NCI-H1105 (cell line): ENCODE measurements around the gene ADCK2.
"Not testable (repeated sequence)": the region's sequence is repeated elsewhere in the genome, so short reads cannot be mapped to it uniquely, and the experiment has no call there.

ENCODE experiments used
- DNase-seq: peaks from one replicate; lab custom pipeline; 2025; lab: John Stamatoyannopoulos, UW

The ADCK2 gene

DNA sequence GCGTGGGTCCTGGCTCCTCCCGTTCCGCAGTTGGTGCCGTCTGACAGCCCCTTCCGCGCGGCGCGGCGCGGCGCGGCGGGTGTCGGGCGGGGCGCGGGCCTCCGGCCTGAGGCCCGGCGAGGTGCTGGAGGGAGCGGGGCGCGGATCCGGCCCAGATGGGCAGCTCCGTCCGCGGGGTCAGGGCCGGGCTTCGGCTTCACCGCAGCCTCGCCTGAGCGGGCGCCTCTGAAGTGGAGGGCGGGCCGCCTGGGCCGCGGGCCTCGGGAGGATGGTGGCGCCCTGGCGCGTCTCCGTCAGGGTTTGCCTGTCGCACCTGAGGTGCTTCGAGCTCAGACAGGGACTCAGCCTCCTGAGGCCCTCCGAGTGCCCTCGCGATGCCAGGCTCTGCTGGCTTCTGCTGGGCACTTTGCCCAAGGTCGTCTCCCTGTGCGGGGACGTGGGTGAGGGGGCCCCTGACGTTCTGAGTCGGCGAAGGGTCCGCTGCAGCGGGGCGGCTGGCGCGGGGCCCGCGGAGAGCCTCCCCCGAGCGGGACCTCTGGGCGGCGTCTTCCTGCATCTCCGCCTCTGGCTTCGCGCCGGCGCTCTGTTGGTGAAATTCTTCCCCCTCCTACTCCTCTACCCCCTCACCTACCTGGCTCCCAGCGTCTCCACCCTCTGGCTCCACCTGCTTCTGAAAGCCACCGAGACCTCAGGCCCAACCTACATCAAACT lies 473 bp downstream of the ADCK2 start:
- peak; percentile 61 for DNase-seq

DNA sequence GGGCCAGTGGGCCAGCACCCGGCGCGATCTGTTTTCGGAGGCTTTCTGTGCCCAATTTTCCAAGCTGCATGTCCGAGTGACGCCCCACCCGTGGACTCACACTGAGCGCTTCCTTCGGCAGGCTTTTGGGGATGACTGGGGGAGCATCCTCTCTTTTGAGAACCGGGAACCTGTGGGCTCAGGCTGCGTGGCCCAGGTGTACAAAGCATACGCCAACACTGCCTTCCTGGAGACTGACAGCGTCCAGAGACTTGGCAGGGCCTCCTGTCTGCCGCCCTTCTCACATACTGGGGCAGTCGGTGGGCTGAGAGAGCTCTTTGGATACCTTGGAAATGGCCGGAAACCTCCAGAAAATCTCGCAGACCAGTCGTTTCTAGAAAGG lies 1.0 kb downstream of the ADCK2 start:
- no peak for DNase-seq

DNA sequence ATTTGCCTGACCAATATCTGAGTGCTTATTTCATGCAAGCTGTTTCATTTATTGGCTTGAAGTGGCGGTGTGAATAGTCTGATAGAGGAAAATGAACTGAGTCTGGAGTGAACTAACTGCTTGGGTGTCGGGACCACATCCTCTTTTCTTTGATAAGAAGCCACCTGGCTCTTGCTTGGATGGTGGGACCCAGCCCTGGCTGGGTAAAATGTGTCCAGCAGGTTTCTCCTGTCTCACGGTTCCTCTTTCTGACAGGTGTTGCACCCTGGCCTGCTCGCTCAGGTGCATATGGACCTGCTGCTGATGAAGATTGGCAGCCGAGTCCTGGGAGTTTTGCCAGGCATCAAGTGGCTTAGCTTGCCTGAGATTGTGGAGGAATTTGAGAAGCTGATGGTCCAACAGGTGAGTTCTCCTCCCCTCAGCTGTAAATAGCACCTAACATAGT lies 1.6 kb downstream of the ADCK2 start:
- DNase-seq, result peak; percentile 20

DNA sequence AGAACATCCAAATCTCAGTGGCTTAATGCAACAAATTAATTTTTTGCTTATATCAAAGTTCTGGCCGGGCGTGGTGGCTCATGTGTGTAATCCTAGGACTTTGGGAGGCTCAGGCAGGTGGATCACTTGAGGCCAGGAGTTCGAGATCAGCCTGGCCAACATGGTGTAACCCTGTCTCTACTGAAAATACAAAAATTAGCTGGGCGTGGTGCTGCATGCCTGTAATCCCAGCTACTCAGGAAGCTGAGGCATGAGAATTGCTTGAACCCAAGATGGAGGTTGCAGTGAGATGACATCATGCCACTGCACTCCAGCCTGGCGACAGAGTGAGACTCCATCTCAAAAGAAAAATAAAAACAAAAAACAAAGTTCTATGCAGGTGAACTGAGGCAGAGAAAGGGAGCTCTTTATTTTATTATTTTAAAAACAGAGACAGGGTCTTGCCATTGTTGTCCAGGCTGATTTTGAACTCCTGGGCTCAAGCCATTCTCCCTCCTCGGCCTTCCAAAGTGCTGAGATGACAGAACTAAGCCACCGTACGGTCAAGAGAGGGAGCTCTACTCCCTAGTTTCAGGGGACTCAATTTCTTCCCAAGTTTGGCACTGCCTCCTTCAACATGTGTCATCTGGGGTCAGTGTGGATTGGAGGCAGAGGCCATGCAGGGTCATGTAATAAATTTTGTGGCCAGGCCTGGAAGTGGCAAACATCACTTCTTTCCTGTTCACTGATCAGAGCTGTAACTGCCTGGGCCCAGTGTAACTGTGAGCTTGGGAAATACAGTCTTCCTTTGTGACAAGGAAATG lies 2.4 kb downstream of the ADCK2 start:
- no peak for DNase-seq

DNA sequence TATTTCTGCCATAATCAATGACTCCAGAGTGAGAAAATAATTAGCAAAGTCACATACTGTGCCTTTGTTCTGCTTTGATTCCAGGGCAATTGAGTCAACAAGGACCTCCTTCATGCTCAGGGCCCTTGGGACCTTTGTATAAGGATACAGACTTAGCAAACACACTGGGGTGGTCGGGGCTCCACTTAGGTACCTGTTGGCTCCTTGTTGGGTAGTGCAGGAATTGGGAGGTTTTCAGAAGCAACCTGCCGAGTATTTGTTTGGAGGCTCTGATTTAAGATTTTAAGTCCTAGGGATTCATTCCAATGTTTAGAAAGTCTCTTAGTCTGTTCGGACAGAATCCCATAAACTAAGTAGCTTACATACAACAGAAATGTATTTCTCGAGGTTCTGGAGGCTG lies 3.0 kb downstream of the ADCK2 start:
- DNase-seq, result no peak

DNA sequence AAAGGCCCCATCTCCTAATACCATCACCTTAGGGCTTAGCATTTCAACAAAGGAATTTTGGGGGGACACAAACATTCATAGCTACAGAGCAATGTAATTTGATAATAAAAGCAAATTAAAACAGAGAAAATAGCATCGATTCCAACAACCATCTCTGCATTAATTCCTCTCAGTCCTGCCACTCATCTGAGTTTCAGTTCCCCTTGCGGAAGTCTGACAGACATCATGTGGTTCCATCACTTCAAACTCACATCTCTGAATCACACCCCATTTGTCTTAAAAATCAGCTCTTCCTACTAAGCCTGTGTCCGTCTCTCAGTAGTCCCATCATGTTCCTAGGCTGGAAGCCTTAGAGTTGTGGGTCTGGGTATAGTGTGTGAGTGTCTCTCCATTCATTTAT lies 3.6 kb downstream of the ADCK2 start:
- no peak for DNase-seq

DNA sequence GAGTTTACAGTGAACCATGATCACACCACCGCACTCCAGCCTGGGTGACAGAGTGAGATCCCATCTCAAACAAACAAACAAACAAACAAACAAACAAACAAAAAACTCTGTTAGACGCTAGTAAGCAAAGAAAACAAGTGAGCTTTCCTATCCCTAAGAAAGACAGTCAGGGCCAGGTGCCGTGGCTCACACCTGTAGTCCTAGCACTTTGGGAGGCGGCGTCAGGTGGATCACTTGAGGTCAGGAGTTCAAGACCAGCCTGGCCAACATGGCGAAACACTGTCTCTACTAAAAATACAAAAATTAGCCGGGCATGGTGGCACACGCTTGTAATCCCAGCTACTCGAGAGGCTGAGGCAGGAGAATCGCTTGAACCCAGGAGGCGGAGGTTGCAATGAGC lies 4.2 kb downstream of the ADCK2 start:
- DNase-seq, result not testable (repeated sequence)

DNA sequence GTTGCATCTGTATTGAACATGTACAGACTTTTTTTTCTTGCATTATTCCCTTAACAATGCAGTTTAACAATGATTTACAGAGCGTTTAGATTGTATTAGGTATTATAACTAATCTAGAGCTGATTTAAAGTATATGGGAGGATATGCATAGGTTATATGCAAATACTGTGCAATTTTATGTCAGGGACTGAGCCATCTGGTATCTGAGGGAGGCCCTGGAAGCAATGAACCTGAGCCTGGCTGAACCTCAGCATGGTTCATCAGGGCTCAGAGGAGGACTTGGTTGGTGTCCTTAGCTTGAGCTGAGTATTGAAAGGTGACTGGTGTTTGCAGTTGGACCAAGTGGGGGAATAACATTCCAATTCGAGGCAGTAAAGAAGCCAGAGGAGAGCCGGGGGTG lies 4.8 kb downstream of the ADCK2 start:
- no peak for DNase-seq

DNA sequence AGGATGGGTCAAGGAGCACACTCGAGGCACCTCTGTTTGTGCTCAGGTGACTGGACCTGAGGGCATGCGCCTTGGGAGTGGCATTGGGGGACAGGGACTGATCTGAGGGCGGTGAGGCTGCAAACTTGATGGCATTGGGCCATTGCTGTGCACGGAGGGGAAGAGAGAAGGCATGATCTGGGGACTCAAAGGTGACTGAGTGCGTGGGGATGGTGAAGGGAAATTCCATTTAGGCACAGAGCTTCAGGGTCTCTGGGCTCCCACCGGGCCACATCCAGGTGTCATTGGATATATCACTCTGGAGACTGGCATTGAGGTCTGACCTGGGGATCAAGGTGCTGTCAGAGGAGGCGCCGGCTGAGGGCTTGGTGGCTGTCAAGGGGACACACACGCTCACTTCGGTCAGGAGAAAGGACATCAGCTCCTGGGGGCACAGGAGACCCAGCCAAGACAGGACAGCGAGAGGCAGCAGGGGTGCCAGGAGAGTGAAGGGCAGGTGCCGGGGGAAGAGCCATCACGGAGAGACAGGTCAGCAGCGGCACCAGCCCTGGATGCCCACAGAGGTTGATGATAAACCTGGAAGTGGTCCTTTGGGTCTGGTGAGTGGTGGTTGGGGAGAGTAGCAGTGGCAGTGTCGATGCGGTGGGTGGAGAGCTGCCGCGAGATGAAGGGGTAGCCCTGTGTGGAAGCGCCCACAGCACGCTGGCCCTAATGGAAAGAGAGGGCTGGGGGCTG lies 5.5 kb downstream of the ADCK2 start:
- DNase-seq, result no peak

DNA sequence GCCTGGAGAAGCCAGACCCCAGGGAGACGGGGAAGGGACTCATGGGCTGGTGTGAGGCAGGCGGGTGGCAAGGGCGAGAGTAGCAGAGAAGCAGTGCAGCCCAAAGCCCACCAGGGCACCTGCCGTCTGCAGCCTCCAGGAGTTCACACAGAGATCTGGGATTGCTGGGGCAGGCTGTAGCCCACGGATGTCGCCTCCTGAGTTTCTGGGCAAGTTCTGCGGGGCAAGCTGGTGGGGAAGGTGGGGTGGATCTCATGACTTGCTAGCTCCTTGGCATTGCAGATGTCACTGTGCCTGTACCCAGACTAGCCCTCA lies 6.0 kb downstream of the ADCK2 start:
- no peak for DNase-seq

DNA sequence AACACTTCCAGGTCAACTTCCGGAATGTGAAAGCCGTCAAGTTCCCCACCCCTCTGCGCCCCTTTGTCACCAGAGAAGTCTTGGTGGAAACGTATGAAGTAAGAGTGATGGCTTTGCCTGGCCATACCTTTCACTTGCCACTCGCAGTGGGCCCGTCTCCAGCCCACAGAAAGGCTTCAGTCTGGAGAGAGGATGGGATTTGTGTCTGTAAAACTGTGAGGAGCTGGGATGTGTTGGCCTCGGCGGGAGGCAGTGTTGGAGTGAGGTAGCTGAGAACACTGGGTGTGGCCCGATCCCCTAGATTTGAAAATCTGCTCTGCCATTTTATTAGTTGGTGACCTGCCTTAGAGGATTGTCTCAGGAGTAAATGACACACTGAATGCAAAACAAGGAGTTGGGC lies 6.4 kb downstream of the ADCK2 start:
- no peak for DNase-seq

DNA sequence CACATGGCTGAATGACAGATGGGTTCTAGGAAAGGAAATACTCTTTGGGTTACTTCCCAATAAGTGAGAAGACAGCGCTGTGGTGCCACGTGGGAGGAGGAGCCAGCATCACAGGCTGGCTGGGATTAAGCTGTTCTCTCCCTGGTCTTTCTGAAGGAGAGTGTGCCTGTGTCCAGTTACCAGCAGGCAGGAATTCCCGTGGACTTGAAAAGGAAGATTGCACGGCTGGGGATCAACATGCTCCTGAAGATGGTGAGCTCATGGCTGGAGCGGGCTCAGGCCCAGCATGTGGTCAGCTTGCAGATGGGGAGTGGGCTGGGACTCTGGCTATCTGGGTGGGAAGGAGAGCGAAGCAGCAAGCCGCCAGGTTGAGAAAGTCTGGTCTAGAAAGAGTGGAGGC lies 8.1 kb downstream of the ADCK2 start:
- no peak for DNase-seq

DNA sequence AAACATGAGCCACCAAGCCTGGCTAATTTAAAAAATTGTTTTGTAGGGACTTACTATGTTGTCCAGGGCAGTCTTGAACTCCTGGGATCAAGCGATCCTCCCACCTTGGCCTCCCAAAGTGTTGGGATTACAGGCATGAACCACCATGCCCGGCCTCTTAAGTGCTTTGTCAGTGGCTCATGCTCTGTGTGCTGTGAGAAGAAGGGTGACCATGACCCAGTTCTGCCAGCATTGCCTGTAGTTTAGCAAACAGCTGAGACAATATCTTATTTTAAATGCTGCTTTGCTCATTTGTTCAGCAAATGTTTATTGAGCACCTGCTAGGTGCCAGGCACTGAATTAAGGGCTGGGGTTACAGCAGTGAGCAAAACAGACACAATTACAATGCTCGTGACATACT lies 9.0 kb downstream of the ADCK2 start:
- no peak for DNase-seq

DNA sequence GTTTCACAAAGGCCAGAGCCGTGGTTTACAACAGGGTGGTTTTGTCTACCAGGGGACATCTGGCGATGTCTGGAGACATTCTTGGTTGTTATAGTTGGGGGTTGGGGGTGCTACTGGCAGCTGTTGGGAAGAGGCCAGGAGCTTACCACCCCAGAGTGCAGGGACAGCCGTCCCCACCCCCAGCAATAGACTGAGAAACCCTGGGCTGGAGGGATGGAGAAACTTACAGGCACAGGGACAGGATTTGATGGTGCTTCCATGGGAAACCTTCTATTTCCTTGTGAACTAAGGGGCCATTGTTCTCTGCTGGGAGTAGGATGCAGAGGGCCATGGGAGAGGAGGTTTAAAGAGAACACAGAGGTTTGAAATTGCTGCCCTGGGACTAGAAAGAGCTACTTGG lies 10.9 kb downstream of the ADCK2 start:
- DNase-seq, result no peak

DNA sequence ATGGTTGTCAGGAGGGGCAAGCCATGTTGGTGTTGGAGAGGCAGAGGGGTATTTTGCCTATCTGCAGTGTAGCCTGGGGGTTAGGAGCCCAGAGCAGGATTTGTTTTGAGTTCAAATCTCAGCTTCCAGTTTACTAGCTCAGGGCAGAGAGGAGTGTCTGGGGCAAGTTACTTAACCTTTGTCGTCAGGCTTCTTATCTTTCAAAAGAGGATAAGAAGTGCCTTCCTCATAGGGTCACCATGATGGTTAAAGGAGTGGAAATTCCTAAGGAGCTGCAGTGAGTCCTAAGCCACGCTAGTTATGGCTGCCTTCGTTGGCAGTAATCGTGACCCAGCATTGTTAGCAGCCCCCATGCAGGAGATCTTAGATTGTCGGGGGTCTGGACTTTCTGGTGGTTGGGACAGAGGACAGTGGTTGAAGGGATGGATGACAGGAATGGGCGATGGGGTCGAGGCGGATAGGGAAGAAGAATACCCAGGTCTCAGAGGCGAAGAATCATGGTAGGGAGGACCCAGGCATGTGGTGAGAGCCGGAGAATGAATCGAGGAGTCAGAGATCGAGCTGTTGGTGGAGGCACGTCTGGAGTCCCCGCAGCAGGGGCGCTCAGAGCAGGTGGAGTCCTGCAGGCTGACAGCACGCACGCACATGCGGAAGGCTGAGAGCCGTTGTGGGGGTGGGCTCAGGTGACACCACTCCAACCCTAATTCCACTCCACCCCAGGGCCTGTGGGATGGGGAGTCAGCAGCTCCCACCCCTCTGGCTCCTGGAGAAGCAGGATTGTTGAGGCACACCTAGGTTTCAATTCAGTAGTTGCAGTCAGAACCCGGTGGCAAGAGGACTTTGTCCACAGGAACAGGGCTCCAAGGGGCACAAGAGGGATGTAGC lies 11.6 kb downstream of the ADCK2 start:
- no peak for DNase-seq

DNA sequence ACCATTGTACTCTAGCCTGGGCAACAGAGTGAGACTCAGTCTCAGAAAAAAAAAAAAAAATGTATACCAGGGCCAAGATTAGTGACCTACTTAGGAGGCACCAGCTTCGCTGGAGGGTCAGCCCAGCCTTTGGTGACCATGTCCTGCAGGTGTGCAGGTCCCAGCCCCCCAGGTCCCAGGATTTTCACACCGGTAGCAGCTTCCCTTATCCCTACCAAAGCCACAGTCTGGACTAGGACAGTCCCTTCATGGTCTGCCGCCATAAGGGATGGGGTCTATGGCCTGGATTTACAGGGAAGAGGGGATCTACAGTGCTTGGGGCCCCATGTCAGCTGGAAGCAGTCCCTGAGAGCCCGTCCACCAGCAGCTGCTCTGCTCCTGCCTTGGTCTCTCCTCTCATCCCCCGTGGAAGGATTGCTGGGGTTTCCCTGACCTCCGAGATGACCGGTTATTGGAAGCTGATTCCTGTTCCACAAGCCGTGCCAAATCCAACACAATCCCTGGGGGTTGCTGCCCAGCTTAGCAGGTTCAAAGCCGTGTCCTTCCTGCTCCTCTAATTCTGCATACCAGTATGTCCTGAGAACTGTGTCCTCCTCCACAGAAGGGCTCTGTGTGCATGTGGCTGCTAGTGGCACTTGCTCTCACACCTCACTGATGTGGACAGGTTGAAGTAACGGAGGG lies 12.8 kb downstream of the ADCK2 start:
- no peak for DNase-seq

DNA sequence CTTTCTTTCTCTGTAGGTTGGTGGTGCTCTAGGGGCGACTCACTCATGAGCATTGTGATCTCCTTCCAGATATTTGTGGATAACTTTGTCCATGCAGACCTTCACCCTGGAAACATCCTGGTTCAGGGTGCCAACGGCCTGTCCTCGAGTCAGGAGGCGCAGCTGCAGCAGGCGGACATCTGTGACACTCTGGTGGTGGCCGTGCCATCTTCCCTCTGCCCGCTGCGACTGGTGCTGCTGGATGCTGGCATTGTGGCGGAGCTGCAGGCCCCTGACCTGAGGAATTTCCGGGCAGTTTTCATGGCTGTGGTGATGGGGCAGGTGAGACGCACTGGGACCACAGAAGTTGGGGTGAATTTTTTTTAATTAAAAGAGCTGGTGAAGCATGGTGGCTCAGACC lies 14.2 kb downstream of the ADCK2 start:
- DNase-seq, result no peak

DNA sequence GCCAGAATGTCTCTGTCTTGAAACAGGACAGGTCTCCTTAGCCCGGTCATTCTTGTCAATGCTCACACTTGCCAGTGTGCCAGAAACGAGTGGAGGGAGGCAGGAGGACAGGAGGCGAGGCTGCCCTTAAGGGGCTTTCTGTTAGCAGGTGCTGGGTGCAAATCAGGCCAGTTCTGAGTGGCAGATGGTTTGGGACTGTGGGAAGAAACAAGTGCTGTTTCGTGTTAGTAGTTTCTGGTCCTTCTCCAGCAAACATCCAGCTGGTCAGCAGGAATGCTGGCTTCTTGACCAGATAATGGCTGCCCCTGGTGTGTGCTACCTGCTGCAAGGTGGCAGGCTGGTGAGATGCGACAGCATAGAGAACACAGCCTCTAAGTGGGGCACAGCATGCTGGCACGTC lies 15.6 kb downstream of the ADCK2 start:
- DNase-seq, result no peak

DNA sequence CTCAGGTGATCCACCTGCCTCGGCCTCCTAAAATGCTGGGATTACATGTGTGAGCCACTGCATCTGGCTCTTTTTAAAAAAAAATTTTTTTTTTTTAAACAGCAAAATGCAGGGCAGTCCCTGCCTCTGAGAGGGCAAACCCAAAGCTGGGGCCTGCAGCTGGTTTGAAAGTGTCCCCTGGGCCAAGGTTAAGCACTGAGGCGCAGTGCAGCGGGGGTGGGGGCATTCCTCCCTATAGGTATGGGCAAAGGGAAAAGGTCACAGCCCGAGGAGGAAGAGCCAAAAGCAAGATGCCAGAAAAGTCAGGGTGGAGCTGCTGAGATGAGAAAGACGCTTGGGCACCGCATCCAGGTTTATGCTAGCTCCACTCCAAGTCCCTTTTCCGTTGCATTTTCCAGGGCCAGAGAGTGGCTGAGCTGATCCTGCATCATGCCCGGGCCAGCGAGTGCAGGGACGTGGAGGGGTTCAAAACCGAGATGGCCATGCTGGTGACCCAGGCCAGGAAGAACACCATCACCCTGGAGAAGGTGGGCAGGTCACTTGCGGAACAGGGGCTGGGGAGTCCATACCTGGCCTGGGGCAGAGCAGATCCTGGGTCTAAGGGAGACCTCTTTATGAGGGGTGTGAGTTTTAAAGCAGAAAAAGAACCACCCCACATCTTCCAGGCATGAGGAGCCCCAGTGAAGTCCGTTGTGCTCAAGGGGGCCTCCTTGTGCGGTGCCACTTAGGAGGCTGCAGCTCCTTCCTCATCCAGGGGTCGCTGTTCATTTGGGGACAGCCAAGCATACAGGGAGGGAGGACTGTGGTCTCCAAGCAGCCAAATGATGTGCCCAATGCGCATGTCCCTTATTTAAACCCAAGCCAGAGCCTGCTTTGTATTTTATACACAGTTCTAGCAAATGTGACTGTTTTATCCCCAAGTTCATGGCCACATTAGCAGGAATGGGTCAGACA lies 16.7 kb downstream of the ADCK2 start:
- DNase-seq, result no peak

DNA sequence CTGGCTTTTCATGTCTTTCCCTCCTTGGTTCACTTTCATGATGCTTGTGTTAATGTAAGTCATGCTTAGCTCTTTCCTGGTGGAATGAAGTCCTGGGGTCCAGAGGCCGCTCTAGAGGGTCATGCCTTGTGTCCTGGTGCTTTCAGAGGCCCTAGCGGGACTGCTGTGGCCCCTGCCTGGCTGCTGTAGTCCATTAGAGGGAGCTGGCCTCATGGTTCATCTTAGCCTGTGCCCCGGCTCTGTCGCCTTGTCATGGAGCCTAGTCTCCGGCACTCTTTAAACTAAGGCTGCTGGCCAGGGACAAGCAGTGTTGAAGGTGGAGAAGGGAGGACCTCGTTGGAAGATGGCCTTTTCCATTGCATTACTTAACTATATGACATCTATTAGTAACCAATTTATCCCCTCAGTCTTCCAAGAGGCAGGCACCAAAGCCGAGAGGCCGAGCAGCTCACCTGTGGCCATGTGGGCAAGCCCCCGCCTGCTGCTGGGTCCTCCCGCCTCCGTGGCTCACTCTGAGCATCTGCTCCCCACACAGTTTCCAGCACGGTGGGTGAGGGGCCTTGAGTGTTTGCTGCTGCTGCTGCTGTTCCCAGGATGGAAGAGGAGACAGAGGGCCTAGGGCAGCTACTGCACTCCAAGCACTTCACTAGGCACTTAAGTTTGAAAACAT lies 18.8 kb downstream of the ADCK2 start:
- DNase-seq, result no peak
